Glutamatergic neuron (in vitro differentiated cells): ENCODE measurements around the gene GRAMD1A. TPM values are rescaled to one million over a fixed set of nuclear protein-coding genes. Genes with fewer than 3 reads are reported as not detected.

ENCODE experiments used
- DNase-seq: peaks from one replicate; pipeline ENCODE4 v3.0.0; 2022
- H3K27ac Mint-ChIP-seq: one replicate; pipeline ENCODE4 v1.8.0; 2020; ENCODE audit warnings: mild to moderate bottlenecking, mixed read lengths, inconsistent platforms; ENCODE audit not compliant: unreplicated experiment
- H3K27me3 Mint-ChIP-seq: one replicate; pipeline ENCODE4 v1.8.0; 2020; ENCODE audit warnings: mild to moderate bottlenecking, moderate library complexity, mixed read lengths, inconsistent platforms; ENCODE audit not compliant: unreplicated experiment
- H3K36me3 Mint-ChIP-seq: one replicate; pipeline ENCODE4 v1.8.0; 2020; ENCODE audit warnings: mild to moderate bottlenecking, mixed read lengths, inconsistent platforms; ENCODE audit not compliant: unreplicated experiment
- H3K4me1 Mint-ChIP-seq: one replicate; pipeline ENCODE4 v1.8.0; 2020; ENCODE audit warnings: mild to moderate bottlenecking, low read depth, mixed read lengths, inconsistent platforms; ENCODE audit not compliant: unreplicated experiment
- H3K4me3 Mint-ChIP-seq: one replicate; pipeline ENCODE4 v1.8.0; 2020; ENCODE audit warnings: mild to moderate bottlenecking, mixed read lengths, inconsistent platforms; ENCODE audit not compliant: unreplicated experiment
- H3K9me3 Mint-ChIP-seq: one replicate; pipeline ENCODE4 v1.8.0; 2020; ENCODE audit warnings: mild to moderate bottlenecking, moderate library complexity, mixed read lengths, inconsistent platforms; ENCODE audit not compliant: unreplicated experiment
- total RNA-seq: library from RNA; stranded (reverse); fragmentation: NEBNext Ultra II Directional; extraction: Animal tissue kit (Norgen Biotek cat#: 25700); gene quantifications from one replicate; pipeline ENCODE4 v1.2.1, GENCODE V29; 2021; ENCODE audit not compliant: unreplicated experiment
- TF ChIP-seq, protein P1 (sequence below): fragments of 200-600 bp; sonication (generic); IDR thresholded peaks from one replicate; pipeline ENCODE4 v1.5.0; 2021; ENCODE audit not compliant: partially characterized antibody, unreplicated experiment

GRAMD1A gene
- total RNA-seq, 1 donor from 2014 or later, result 220 TPM

DNA sequence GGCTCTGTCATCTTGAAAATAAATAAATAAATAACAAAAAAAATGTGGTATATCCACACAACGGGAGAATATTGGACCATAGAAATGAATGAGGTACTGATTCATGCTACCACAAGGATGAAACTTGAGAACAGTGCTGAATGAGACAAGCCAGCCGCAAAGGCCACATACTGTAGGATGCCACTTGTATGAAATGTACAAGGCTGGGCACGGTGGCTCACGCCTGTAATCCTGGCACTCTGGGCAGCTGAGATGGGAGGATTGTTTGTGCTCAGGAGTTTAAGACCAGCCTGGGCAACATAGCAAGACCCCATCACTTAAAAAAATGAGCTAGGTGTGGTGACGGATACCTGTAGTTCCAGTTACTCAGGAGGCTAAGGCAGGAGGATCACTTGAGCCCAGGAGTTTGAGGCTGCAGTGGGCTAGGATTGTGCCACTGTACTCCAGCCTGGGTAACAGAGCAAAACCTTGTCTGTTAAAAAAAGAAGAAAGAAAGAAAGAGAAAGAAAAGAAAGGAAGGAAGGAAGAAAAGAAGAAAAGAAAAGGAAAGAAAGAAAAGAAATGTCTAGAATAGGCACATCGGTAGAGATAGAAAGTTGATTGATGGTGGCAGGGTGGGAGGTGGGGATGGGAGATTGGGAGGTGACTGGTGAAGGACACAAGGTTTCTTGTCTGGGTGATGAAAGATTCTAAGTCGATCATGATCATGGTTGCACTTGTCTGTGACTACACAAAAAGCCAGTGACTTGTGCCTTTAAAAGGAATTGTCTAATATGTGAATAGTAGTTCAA is 61.7 kb downstream of the GRAMD1A start:
- Mint-ChIP-seq H3K27ac (no peak overlapping the region), H3K36me3 (no peaks in the 10 kb centered on the region), H3K4me1 (peaks cover 6% of the 10 kb centered on the region), H3K4me3 (no peak overlapping the region), H3K9me3 (peaks cover 1% of the 10 kb centered on the region), H3K27me3 (no peaks in the 10 kb centered on the region)
- DNase-seq, result no peak
- TF ChIP-seq, protein P1, sequence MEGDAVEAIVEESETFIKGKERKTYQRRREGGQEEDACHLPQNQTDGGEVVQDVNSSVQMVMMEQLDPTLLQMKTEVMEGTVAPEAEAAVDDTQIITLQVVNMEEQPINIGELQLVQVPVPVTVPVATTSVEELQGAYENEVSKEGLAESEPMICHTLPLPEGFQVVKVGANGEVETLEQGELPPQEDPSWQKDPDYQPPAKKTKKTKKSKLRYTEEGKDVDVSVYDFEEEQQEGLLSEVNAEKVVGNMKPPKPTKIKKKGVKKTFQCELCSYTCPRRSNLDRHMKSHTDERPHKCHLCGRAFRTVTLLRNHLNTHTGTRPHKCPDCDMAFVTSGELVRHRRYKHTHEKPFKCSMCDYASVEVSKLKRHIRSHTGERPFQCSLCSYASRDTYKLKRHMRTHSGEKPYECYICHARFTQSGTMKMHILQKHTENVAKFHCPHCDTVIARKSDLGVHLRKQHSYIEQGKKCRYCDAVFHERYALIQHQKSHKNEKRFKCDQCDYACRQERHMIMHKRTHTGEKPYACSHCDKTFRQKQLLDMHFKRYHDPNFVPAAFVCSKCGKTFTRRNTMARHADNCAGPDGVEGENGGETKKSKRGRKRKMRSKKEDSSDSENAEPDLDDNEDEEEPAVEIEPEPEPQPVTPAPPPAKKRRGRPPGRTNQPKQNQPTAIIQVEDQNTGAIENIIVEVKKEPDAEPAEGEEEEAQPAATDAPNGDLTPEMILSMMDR, result no peak

DNA sequence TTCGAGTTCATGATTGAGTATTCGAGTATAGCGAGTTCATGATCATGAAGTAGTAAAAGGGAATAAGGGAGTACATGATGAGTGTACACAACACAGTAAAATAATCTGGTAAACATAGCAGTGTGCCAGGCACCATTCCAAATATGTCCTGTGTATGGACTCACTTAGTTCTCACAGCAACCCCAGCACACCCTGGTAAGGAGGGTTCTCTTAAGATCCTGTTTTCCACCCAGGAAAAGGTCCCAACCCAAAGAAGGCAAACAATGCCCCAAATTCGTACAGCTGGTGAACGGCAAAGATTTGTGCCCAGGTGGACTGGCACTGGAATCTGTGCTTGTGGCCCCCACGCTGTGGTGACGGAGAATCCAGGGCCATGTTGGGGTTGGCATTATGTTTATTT is 62.8 kb downstream of the GRAMD1A start:
- Mint-ChIP-seq H3K36me3 (no peaks in the 10 kb centered on the region), H3K27me3 (no peaks in the 10 kb centered on the region), H3K27ac (no peak overlapping the region), H3K4me1 (peaks cover 7% of the 10 kb centered on the region), H3K9me3 (no peaks in the 10 kb centered on the region), H3K4me3 (no peak overlapping the region)
- no peak for DNase-seq
- TF ChIP-seq, protein P1, result no peak

DNA sequence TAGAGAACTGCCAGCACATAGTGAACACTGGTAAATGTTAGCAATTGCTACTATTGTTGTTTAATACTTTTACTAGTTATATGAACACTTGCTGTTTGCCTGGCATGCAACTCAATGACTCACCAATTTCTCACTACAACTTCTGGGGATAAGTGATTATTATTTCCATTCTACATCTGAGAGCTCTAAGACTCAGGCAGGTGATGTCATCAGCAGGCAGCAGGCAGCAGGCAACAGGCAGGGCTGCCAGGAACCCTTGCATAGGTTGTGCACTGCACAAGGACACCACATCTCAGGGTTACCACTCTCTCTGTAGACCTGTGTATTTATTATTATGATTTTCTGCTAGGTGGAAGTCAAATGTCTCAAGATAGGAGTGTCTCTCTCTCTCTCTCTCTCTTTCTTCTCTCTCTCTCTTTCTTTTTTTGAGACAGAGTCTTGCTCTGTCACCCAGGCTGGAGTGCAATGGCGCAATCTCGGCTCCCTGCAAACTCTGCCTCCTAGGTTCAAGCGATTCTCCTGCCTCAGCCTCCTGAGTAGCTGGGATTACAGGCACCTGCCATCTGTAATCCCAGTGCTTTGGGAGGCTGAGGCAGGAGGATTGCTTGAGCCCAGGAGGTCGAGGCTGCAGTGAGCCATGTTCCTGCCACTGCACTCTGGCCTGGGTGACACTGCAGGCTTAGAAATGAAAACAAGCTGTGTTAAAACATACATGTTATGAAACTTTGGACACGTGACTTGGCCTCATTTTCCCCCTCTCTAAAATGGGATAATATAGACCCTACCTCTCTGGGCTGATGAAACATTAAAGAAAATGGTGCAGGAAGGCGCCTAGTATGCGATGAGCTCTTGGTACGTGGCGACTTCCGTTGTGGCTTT is 64.1 kb downstream of the GRAMD1A start:
- H3K9me3 Mint-ChIP-seq, result no peaks in the 10 kb centered on the region
- TF ChIP-seq, protein P1, result no peak
- DNase-seq, result no peak
- H3K36me3 Mint-ChIP-seq, result no peaks in the 10 kb centered on the region
- H3K4me3 Mint-ChIP-seq, result no peak overlapping the region
- H3K27ac Mint-ChIP-seq, result no peak overlapping the region
- peaks cover 10% of the 10 kb centered on the region for H3K4me1 Mint-ChIP-seq
- H3K27me3 Mint-ChIP-seq, result no peaks in the 10 kb centered on the region

DNA sequence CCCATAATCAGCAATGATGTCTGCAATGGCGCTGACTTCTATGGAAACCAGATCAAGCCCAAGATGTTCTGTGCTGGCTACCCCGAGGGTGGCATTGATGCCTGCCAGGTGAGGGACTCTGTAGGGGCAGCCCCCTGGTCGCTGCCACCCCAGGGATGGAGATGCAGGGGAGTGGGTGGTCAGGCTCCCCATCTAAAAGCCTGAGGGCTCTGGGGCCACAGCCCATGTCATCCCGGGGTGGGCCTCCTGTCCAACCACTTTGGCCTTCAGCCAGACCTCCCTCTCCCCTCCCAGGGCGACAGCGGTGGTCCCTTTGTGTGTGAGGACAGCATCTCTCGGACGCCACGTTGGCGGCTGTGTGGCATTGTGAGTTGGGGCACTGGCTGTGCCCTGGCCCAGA is 65.5 kb downstream of the GRAMD1A start:
- Mint-ChIP-seq H3K36me3 (no peaks in the 10 kb centered on the region), H3K27me3 (no peaks in the 10 kb centered on the region), H3K4me3 (no peak overlapping the region), H3K27ac (no peak overlapping the region), H3K4me1 (peaks cover 8% of the 10 kb centered on the region), H3K9me3 (no peaks in the 10 kb centered on the region)
- DNase-seq, result no peak
- TF ChIP-seq, protein P1, result no peak

DNA sequence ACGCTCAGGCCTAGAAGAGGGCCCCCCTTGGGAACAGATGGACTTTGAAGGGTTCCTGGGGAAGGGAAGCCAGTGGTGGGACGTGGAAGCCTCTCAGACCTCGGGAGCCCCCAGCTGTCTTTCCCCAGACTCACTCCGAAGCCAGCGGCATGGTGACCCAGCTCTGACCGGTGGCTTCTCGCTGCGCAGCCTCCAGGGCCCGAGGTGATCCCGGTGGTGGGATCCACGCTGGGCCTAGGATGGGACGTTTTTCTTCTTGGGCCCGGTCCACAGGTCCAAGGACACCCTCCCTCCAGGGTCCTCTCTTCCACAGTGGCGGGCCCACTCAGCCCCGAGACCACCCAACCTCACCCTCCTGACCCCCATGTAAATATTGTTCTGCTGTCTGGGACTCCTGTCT is 66.0 kb downstream of the GRAMD1A start:
- no peaks in the 10 kb centered on the region for H3K36me3 Mint-ChIP-seq
- no peak overlapping the region for H3K27ac Mint-ChIP-seq
- peaks cover 8% of the 10 kb centered on the region for H3K4me1 Mint-ChIP-seq
- DNase-seq, result no peak
- H3K4me3 Mint-ChIP-seq, result no peak overlapping the region
- TF ChIP-seq, protein P1, result no peak
- no peaks in the 10 kb centered on the region for H3K27me3 Mint-ChIP-seq
- H3K9me3 Mint-ChIP-seq, result no peaks in the 10 kb centered on the region
